ENCODE results near the gene ARID5B.

DNA sequence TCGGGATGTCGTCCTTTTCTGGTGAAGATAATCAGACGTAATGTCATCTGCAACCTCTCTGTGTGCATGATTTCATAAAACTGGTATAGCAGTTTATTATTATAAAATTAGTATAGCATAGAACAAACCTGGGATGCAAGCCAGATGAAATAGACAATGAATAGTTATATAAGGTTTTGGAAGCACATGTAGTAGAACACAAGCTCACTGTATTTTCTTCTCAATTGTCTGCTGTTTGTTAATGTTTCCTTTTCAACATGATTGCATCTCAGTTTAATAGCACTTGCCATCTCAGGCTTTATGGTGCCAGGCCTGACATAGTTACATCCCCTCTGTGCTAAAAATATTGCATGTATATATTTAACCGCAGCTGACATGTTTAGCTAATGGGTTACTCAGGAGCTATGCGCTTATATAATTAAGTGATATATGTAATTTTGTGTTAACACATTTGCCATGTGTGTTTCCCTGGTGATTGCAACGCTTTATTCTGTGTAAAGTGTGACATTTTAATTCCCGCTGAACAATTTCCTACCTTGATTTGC, 132.7 kb downstream of the ARID5B start:
- TF ChIP-seq, protein P1, sequence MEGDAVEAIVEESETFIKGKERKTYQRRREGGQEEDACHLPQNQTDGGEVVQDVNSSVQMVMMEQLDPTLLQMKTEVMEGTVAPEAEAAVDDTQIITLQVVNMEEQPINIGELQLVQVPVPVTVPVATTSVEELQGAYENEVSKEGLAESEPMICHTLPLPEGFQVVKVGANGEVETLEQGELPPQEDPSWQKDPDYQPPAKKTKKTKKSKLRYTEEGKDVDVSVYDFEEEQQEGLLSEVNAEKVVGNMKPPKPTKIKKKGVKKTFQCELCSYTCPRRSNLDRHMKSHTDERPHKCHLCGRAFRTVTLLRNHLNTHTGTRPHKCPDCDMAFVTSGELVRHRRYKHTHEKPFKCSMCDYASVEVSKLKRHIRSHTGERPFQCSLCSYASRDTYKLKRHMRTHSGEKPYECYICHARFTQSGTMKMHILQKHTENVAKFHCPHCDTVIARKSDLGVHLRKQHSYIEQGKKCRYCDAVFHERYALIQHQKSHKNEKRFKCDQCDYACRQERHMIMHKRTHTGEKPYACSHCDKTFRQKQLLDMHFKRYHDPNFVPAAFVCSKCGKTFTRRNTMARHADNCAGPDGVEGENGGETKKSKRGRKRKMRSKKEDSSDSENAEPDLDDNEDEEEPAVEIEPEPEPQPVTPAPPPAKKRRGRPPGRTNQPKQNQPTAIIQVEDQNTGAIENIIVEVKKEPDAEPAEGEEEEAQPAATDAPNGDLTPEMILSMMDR (IDR thresholded peaks at IDR 0.05; ENCODE audit: poor library complexity), result no peak
- no peak for TF ChIP-seq EZH2 (IDR thresholded peaks at IDR 0.05; ENCODE audit: borderline replicate concordance)
- no peak for TF ChIP-seq EZH2phosphoT487 (IDR thresholded peaks at IDR 0.05; ENCODE audit: low read depth, severe bottlenecking, unreplicated experiment)
